H1 (cell line): ENCODE results near the gene GPS2. TPM values are rescaled to one million over a fixed set of nuclear protein-coding genes. Genes with fewer than 3 reads are reported as not detected.

Source experiments
- CHD2 ChIP-seq: IDR thresholded peaks from 2 replicates; pipeline ENCODE4 v1.6.1; 2012; ENCODE audit warnings: low read length, improper control_type of control experiment
- CREB1 ChIP-seq: IDR thresholded peaks from 2 replicates; pipeline ENCODE4 v1.6.1; 2012; ENCODE audit warnings: inconsistent platforms
- EZH2 ChIP-seq: fragments of 200-600 bp; sonication (generic); IDR thresholded peaks from 2 replicates; pipeline ENCODE4 v1.7.1; 2012; ENCODE audit warnings: low read depth, mild to moderate bottlenecking, moderate library complexity, low read length, inconsistent platforms; ENCODE audit not compliant: severe bottlenecking
- KDM1A ChIP-seq: fragments of 200-600, 300-600 bp; sonication (generic); IDR thresholded peaks from 2 replicates; pipeline ENCODE4 v1.7.1; 2016; ENCODE audit warnings: mild to moderate bottlenecking, low read length, borderline replicate concordance
- NANOG ChIP-seq: IDR thresholded peaks from 2 replicates; pipeline ENCODE4 v1.6.1; 2011; ENCODE audit warnings: low read length, low read depth, mild to moderate bottlenecking, inconsistent platforms; ENCODE audit not compliant: insufficient read depth, poor library complexity, severe bottlenecking
- RXRA ChIP-seq: IDR thresholded peaks from 2 replicates; pipeline ENCODE4 v1.6.1; 2011; ENCODE audit warnings: low read depth, mild to moderate bottlenecking, low read length, moderate library complexity; ENCODE audit not compliant: insufficient read depth
- polyA plus RNA-seq, 7 experiments: library from polyadenylated mRNA; depleted of rRNA in 3 of 7; stranded (reverse) in 5 of 7; unstranded in 2 of 7; fragments of >200 nt in 5 of 7; fragments of 200-250 nt in 2 of 7; gene quantifications; 1 replicate in 5 of 7; 2 replicates in 1 of 7; 4 replicates in 1 of 7; pipeline versions ENCODE4 v1.2.1 to v1.2.3, GENCODE V29; 2011 to 2013; ENCODE audit warnings: missing spikeins in 2 of 7, mixed read lengths in 2 of 7
- total RNA-seq: library from RNA; stranded (reverse); fragmentation: NEBNext Ultra II Directional; extraction: Animal tissue kit (Norgen Biotek cat#: 25700); gene quantifications from 2 replicates; pipeline ENCODE4 v1.2.1, GENCODE V29; 2021
- TF ChIP-seq, protein P1 (sequence below): IDR thresholded peaks from 2 replicates; pipeline ENCODE4 v1.6.1; 2011; ENCODE audit warnings: low read depth, mild to moderate bottlenecking, low read length; ENCODE audit not compliant: insufficient read depth
- TF ChIP-seq, protein P2 (sequence below), 3 experiments: IDR thresholded peaks; 1 replicate in 2 of 3; 2 replicates in 1 of 3; pipeline versions ENCODE4 v1.5.1 to v1.6.1; 2011; ENCODE audit warnings: low read length in 3 of 3, mild to moderate bottlenecking in 3 of 3, inconsistent platforms in 2 of 3, low read depth in 1 of 3, moderate library complexity in 1 of 3; ENCODE audit not compliant: insufficient read depth in 1 of 3; ENCODE audit errors: control extremely low read depth in 1 of 3

Gene GPS2
- total and polyA plus RNA-seq, 2 of the 8 experiments (the other 6 are each of a cell fraction or from before 2014, with no cell fraction given): 67.0 to 152 TPM

DNA sequence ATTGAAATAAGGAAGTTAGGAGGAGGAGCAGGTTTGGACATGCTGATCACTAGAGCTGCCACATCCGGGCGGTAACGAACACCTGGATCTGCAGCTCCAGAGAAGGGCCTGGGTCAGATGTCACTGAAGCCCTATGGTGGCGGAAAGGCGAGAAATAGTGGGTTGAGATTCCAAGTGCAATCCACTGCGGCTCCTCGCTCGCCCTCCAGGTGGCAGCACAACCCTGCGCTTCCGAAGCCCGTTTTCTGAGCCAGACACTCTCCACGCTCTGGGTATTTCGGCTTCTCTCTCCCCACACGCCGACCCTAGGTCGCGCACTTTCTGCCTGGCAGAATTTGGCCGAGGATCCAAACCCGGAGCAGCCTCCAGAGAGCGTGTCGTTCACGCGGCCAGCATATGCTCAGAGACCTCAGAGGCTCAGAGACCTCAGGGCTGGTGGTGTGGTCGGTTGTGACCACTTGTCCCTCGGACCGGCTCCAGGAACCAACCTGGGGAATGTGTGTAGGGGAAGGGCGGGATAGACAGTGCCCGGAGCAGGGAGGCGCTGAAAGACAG, 34.6 kb downstream of the GPS2 start (continued):
- TF ChIP-seq KDM1A (no peak), CREB1 (peak; percentile 71), RXRA (no peak), CHD2 (peak; percentile 61; the same call in 1 of the 2 replicates), EZH2 (no peak), NANOG (no peak)
- TF ChIP-seq, protein P1, sequence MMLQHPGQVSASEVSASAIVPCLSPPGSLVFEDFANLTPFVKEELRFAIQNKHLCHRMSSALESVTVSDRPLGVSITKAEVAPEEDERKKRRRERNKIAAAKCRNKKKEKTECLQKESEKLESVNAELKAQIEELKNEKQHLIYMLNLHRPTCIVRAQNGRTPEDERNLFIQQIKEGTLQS: no peak; the same call in 1 of the 2 replicates
- TF ChIP-seq, protein P2, sequence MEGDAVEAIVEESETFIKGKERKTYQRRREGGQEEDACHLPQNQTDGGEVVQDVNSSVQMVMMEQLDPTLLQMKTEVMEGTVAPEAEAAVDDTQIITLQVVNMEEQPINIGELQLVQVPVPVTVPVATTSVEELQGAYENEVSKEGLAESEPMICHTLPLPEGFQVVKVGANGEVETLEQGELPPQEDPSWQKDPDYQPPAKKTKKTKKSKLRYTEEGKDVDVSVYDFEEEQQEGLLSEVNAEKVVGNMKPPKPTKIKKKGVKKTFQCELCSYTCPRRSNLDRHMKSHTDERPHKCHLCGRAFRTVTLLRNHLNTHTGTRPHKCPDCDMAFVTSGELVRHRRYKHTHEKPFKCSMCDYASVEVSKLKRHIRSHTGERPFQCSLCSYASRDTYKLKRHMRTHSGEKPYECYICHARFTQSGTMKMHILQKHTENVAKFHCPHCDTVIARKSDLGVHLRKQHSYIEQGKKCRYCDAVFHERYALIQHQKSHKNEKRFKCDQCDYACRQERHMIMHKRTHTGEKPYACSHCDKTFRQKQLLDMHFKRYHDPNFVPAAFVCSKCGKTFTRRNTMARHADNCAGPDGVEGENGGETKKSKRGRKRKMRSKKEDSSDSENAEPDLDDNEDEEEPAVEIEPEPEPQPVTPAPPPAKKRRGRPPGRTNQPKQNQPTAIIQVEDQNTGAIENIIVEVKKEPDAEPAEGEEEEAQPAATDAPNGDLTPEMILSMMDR (IDR thresholded peaks at IDR 0.05; ENCODE audit: control extremely low read depth in 1 of 3, insufficient read depth in 1 of 3, low read depth in 1 of 3, low read length in 3 of 3): peak; percentile 94 to 100 (median 97)
